ENCODE measurements around the gene SMIM13.

Gene SMIM13

DNA sequence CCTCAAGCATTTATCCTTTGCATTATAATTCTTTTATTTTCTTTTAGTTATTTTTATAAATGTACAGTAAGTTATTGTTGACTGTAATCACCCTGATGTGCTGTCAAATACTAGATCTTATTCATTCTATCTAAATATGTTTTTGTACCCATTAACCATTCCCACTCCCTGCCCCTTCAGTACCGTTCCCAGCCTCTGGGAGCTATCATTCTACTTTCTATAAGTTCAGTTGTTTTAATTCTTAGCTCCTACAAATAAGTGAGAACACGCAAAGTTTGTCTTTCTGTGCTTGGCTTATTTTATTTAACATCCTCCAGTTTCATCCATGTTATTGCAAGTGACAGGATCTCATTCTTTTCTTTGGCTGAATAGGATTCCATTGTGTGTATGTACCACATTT is 30.3 kb downstream of the SMIM13 start:
- no peak for FAIRE-seq

DNA sequence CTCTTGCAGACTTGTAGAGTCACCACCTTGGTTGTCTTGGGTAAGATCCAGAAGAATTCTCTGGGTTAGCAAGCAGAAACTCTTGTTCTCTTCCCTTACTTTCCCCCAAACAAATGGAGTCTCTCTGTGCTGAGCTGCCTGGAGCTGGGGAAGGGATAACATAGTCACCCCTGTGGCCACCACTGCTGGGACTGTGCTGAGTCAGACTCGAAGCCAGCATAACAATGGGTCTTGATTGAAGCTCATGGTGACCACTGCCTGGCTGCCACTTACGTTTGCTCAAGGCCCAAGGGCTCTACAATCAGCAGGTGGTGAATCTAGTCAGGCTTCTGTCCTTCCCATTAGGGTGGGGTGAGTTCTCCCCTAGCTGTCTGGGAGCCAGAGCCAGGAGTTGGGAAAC is 33.2 kb downstream of the SMIM13 start:
- no peak for FAIRE-seq

DNA sequence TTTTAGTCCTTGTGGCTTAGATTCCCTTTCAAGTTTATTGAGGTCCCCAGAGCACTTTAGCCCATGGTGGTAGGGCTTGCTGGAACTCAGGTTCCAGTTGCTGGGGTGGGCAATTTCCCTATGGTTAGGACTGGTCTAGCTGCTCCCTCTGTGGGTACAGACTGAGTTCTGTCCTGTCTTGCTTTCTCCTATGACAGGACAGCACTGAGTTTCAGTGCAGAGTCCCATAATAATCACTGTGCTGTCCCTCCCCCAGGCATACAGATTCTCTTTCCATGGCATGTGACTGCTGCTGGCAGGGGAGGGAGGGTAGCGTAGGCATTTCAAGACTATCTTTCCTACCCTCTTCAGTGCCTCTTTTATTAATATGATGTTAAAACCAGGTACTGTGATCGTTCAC is 35.0 kb downstream of the SMIM13 start:
- no peak for FAIRE-seq

GRCh38 chr6:11129908-11130565 is 36.4 kb downstream of the SMIM13 start:
- no peak for FAIRE-seq

- FAIRE-seq = no peak
Observed at GRCh38 chr6:11130605-11131004, 37.0 kb downstream of the SMIM13 start.

DNA sequence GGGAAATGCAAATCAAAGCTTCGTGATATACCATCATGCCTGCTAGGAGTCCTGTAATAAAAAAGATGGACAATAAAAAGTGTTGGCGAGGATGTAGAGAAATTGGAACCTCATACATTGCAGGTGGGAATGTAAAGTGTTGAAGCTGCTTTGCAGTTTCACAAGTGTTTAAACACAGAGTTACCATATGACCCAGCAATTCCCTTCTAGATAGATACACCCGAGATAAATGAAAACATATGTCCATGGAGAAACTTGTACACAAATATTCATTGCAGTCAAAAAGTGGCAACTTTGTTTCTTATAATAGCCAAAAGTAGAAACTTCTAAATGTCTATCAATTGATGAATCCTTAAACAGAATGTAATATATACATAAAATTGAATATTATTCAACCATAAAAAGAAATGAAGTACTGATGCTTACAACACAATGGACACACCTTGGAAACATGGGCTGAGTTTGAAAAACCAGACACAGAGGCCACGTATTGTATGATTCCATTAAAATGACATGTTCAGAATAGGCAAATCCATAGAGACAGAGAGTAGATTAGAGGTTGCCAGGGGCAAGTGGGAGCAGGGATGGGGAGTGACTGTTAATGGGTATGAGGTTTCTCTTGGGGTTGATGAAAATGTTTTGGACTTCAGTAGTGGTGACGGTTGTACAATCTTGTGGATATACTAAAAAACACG is 38.7 kb downstream of the SMIM13 start:
- no peak for FAIRE-seq

DNA sequence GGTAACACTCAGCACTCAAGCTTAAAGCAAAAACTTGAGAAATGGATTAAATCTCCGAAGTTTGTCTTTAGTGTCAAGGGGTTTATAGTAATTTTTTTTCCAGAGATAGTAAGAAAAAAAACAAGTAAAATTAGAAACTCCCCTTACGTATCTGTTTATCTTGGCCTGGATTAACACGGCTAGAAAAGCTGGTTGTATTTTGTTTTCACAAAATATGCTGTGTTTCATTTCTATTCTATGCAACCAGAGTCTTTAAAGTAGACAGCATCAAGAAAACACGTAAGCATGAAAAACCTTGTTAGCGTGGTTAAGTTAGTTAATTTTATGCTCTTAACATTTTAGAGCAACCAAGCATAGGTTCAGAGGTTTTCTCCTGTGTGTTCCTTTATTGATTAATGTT is 39.6 kb downstream of the SMIM13 start:
- FAIRE-seq = no peak

DNA sequence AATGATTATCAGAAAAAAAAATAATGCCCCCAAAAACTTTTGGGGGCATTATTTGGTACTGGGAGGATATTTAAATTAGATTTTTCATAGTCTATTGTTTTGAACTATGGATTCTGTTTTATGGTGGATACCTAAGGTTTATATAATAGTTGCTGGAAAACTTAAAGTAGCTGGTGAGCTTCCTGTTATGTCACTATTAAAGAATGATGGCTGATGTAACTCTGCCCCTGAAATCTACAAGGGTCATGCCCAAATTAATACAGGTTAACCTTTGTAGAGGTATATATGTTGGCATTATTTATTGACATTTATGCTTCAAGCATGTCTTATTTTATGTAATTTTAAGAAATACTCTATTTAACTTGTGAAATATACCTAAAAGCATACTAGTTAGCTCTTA is 43.2 kb downstream of the SMIM13 start:
- no peak for FAIRE-seq

- FAIRE-seq = no peak
Observed at GRCh38 chr6:11139051-11139960, 45.7 kb downstream of the SMIM13 start.

DNA sequence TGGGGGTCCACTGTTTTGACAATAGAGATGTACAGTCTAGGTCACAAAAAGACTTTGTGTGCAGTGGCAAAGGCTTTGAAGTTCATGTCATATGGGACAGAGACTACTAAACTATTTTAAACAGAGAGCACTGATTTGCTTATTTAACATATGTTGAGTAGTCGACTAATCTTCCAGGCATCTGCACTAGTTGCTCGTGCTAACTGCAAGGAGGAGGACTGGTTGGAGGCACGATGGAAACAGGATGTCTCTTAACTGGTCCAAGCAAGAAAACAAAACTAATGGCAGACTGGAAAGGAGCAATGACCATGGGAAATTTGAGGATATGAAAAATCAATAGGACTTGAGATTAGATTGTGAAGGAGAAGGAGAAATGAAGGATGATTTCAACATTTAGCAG is 46.4 kb downstream of the SMIM13 start:
- no peak for FAIRE-seq

- FAIRE-seq = no peak
Observed at GRCh38 chr6:11141295-11141694, 47.7 kb downstream of the SMIM13 start.

- FAIRE-seq = no peak
Observed at GRCh38 chr6:11142296-11143027, 48.8 kb downstream of the SMIM13 start.

DNA sequence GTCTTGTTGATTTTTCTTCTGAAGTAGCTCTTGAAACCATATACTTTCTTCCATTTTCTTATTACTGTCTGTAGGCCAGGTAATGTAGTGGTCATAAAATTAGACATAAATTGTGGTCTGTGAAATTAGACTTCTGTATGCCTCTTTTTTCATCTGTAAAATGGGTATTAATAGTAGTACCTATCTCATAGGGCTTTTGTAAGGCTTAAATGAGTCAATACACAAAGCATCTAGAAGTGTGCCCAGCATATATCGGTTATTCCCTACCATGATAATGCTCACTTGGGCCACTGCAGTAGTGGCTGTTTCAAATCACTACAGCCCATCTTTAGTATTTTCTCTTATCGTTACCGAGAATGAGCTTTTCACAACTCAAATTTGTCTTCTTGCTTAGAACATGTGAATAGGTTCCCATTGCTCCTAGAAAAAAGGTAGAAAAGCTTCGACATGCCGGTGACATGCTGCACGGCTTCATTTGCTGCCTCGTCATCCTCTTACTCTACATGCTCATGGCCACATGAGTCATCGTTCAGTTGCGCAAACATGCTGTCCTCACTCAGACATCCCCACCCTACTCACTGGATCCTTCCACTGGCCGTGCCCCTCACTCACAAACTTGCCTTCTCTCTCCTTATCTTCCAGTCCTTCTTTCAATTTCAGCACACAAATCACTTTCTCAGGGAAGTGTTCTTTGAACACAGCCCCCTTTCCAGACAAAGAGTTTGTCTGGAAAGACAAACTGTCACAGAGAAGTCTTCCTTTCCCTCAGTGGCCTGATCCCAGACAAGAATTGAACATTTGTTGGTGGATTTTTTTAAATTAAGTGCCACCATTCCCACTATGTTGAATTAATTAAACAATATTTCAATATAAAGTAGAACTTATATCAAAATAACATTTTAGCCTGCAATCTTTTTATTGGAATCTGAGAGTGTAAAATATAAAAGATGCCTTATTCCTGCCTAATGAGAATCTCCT is 50.0 kb downstream of the SMIM13 start:
- no peak for FAIRE-seq

GRCh38 chr6:11144393-11144851 is 50.8 kb downstream of the SMIM13 start:
- FAIRE-seq = no peak

DNA sequence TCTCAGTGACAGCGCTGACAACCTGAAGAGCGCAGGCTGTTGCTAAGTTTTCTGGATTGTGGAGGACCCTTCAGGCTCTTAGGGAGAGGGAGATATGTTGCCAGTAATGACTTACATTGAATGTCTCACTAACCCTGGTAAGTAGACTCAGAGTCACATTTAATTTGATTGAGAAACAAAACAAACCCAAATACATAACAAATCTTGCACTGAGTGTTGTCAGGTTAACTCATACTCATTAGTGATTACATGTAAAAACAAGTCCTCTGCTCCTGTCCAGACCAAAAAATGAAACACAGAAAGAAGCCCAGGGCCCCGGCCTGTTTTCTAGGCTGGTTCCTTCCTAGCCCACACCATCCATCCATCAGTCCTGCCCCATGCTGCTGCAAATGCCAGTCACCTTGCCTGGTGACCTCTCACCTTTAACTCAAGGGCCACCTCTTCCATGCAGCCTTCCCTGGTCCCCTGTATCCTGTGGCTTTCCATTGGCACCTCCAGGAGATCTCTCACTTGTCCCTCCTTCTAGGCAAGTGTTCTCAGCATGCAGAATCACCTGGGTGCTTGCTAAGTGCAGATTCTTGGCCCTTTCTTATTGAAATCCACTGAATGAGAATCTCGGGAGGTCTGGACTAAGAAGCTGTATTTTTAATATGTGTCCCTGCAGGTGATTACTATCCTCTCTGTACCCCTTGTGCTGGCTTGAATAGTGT is 52.6 kb downstream of the SMIM13 start:
- no peak for FAIRE-seq

DNA sequence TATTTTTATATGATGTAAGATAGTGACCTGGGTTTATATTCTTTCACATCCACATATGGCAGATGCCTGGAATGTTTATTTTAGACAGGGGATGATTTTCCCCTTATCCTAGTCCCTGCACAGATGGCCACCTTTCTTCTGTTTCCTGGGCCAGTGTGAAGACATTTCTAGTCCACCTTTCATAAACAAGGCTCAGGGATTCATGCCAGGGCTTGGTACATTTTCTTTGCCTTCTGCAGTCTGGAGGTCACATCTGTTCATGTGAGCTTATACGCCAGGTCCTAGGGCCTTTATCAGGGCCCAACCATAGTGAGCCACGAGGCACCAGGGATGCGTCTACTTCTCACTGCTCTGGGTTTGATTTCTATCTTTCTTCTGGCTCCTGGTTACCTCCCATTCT is 55.9 kb downstream of the SMIM13 start:
- no peak for FAIRE-seq

DNA sequence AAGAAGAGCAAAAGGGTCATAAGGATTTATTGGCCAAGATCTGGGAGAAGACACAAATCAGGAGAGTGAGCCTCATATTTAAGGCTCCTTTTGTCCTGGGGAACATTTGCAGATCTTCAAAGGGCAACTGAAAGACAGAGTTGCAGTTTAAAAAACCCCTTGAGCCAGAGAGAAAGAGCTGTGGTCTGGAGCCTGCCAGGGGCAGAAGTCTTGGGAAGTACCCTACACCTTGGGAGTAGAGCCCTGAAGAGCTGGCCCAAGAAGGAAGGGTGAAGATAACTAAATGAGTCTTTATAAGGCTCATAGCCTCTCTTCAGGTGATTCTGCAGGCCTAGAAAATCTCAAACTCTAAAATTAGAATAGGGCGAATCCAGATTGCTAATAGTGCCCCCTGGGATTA is 57.9 kb downstream of the SMIM13 start:
- FAIRE-seq = no peak

DNA sequence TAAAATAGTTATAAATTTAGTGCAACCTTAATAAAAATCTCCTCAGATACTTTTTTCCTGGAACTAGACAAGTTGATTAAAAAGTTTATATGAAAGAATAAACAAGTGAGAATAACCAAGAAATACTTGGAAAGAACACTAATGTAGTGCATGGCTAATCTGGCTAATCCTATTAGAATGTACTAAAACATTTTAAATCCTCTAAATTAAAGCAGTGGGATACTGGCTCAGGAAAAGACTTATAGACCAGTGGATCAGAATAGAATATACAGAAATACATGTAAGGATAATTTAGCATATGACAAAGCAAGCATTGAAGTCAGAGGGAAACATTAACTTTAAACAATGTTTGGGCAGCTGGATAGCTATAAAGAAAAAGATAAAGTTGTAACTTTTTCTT is 58.9 kb downstream of the SMIM13 start:
- no peak for FAIRE-seq

GRCh38 chr6:11153447-11153846 is 59.8 kb downstream of the SMIM13 start:
- FAIRE-seq = no peak

DNA sequence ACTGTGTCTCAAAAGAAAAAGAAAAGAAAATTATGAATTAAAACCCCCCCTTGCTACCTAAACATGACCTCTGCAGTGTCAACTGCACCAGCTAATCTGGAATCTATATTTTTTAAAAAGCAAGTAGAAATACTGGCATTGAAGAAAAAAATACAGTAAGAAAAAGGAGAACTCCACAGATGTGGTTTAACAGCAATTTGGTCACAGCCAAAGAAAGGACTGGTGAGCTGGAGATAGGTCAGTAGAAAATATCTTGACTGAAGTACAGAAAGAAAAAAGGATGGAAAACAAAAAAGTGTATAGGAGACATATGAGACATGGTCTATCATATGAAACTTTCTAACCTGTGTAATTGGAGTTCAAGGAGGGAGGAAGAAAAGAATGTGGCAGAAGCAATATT is 62.0 kb downstream of the SMIM13 start:
- FAIRE-seq = no peak

GRCh38 chr6:11160199-11160598 is 66.6 kb downstream of the SMIM13 start:
- FAIRE-seq = no peak

All from colon (tissue), 2 donors.